Hepatocyte (in vitro differentiated cells): Measurements from ENCODE around the gene PCDH9. TPM values are rescaled to one million over a fixed set of nuclear protein-coding genes. Genes with fewer than 3 reads are reported as not detected.

ENCODE experiments used
- DNase-seq: peaks from one replicate; pipeline ENCODE4 v3.0.0-alpha.2; 2016; ENCODE audit warnings: low spot score
- H2AFZ ChIP-seq: fragments of 200-600 bp; sonication (generic); 2 replicates; pipeline ENCODE4 v1.6.0; 2016; ENCODE audit warnings: antibody characterized with exemption, mild to moderate bottlenecking
- H3K27ac ChIP-seq: fragments of 200-600 bp; sonication (generic); 2 replicates; pipeline ENCODE4 v1.5.1; 2016; ENCODE audit warnings: mild to moderate bottlenecking
- H3K27me3 ChIP-seq: fragments of 200-600 bp; sonication (generic); 2 replicates; pipeline ENCODE4 v1.6.1; 2016
- H3K36me3 ChIP-seq: fragments of 200-600 bp; sonication (generic); replicated peaks from 2 replicates; pipeline ENCODE4 v1.5.1; 2016; ENCODE audit warnings: low read depth; ENCODE audit not compliant: insufficient read depth
- H3K4me1 ChIP-seq: fragments of 200-600 bp; sonication (generic); 2 replicates; pipeline ENCODE4 v1.5.1; 2016; ENCODE audit warnings: mild to moderate bottlenecking, moderate library complexity; ENCODE audit not compliant: insufficient read depth
- H3K4me2 ChIP-seq: fragments of 200-600 bp; sonication (generic); 2 replicates; pipeline ENCODE4 v1.6.0; 2016
- H3K4me3 ChIP-seq: fragments of 200-600 bp; sonication (generic); 2 replicates; pipeline ENCODE4 v1.5.1; 2016; ENCODE audit warnings: mild to moderate bottlenecking
- H3K79me2 ChIP-seq: fragments of 200-600 bp; sonication (generic); 2 replicates; pipeline ENCODE4 v1.6.0; 2017; ENCODE audit warnings: mild to moderate bottlenecking
- H3K9me2 ChIP-seq: fragments of 200-600 bp; sonication (generic); replicated peaks from 2 replicates; pipeline ENCODE4 v1.6.0; 2017; ENCODE audit warnings: mild to moderate bottlenecking; ENCODE audit not compliant: insufficient read depth
- H3K9me3 ChIP-seq: fragments of 200-600 bp; sonication (generic); 2 replicates; pipeline ENCODE4 v1.5.1; 2016; ENCODE audit warnings: low read depth, mild to moderate bottlenecking
- H4K20me1 ChIP-seq: fragments of 200-600 bp; sonication (generic); 2 replicates; pipeline ENCODE4 v1.6.0; 2016; ENCODE audit warnings: mild to moderate bottlenecking; ENCODE audit not compliant: insufficient read depth, poor library complexity, severe bottlenecking
- EZH2 ChIP-seq: fragments of 200-600 bp; sonication (generic); IDR thresholded peaks from 2 replicates; pipeline ENCODE4 v1.6.1; 2016; ENCODE audit warnings: antibody characterized with exemption, mild to moderate bottlenecking, borderline replicate concordance
- EZH2phosphoT487 ChIP-seq: fragments of 200-600 bp; sonication (generic); IDR thresholded peaks from one replicate; pipeline ENCODE4 v1.6.1; 2018; ENCODE audit warnings: antibody characterized with exemption, mild to moderate bottlenecking, low read depth, moderate library complexity; ENCODE audit not compliant: unreplicated experiment, severe bottlenecking
- WGBS: methylation state at CpG from one replicate; pipeline ENCODE4 v1.1.6; 2016; ENCODE audit warnings: low lambda C conversion rate; ENCODE audit errors: missing lambda C conversion rate; 5-methylcytosine and 5-hydroxymethylcytosine counted together
- polyA plus RNA-seq: library from polyadenylated mRNA; unstranded; fragments of >200 nt; fragmentation: Nextera tagmentation; extraction: Ambion mirVana; gene quantifications from 2 replicates; pipeline ENCODE4 v1.2.1, GENCODE V29; 2016
- total RNA-seq: library from RNA; depleted of rRNA; stranded (reverse); fragments of >200 nt; gene quantifications from 2 replicates; pipeline ENCODE4 v1.2.3, GENCODE V29; 2014
- TF ChIP-seq, protein P1 (sequence below): fragments of 200-600 bp; sonication (generic); IDR thresholded peaks from 2 replicates; pipeline ENCODE4 v1.5.1; 2016; ENCODE audit warnings: antibody characterized with exemption, mild to moderate bottlenecking; ENCODE audit not compliant: poor library complexity

Gene PCDH9
- total and polyA plus RNA-seq, 2 experiments from 2014 or later: 6.9 to 15.0 TPM

DNA sequence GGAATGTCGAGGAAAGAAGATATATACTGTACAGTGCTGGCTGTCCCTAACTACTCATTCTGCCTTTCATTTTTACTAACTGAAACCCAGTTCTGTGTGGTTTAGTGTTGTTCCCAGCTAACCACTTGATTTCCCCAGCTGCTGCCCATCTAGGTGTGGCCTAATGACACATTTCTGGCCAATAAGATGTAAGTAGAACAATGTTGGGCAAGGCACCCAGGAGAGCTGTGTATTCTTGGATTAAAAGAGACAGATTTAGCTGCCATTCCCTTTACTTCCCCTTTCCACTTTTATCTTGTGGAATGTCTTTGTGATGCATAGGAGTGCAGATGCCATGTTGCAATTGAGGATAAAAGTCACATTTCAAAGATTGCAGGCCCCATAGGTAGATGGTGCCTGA is 28.3 kb upstream of the PCDH9 start:
- 96% methylated on average over 1 of the region's 1 CpG for WGBS
- H3K4me2 ChIP-seq: no peak overlapping the region

DNA sequence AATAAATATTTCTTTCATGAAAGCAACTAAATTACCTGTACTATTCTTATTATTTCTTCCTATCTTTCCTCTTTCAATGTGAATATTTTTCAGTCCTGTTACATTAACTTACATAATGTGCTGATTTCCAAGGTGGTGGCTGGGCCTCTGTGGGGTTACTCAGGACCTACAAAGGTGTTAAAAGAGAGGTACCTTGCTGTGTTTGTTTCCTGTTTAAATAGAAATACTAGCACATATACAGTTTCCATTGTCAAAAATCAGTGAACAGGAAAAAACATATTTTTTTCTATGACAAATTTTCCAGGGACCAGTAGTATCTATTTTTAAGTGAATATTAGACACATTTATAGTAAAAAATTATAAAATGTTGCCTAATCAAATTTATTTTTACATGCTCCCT is 8.7 kb upstream of the PCDH9 start:
- Histone ChIP-seq H2AFZ (no peak overlapping the region), H3K9me2 (no peaks in the 10 kb centered on the region), H3K27ac (no peak overlapping the region), H4K20me1 (no peaks in the 10 kb centered on the region), H3K4me2 (no peak overlapping the region), H3K9me3 (no peaks in the 10 kb centered on the region), H3K4me3 (no peak overlapping the region), H3K4me1 (no peaks in the 10 kb centered on the region), H3K27me3 (no peaks in the 10 kb centered on the region), H3K79me2 (no peaks in the 10 kb centered on the region), H3K36me3 (no peaks in the 10 kb centered on the region)
- TF ChIP-seq, protein P1, sequence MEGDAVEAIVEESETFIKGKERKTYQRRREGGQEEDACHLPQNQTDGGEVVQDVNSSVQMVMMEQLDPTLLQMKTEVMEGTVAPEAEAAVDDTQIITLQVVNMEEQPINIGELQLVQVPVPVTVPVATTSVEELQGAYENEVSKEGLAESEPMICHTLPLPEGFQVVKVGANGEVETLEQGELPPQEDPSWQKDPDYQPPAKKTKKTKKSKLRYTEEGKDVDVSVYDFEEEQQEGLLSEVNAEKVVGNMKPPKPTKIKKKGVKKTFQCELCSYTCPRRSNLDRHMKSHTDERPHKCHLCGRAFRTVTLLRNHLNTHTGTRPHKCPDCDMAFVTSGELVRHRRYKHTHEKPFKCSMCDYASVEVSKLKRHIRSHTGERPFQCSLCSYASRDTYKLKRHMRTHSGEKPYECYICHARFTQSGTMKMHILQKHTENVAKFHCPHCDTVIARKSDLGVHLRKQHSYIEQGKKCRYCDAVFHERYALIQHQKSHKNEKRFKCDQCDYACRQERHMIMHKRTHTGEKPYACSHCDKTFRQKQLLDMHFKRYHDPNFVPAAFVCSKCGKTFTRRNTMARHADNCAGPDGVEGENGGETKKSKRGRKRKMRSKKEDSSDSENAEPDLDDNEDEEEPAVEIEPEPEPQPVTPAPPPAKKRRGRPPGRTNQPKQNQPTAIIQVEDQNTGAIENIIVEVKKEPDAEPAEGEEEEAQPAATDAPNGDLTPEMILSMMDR: no peak
- no peak for TF ChIP-seq EZH2phosphoT487
- DNase-seq: no peak

More for the DNA sequence above, 28.3 kb upstream of the PCDH9 start:
- Histone ChIP-seq H3K9me3 (no peaks in the 10 kb centered on the region), H2AFZ (no peak overlapping the region), H3K4me1 (no peaks in the 10 kb centered on the region), H3K36me3 (no peaks in the 10 kb centered on the region), H4K20me1 (no peaks in the 10 kb centered on the region), H3K27ac (no peak overlapping the region), H3K79me2 (no peaks in the 10 kb centered on the region), H3K4me3 (no peak overlapping the region), H3K27me3 (no peaks in the 10 kb centered on the region), H3K9me2 (no peaks in the 10 kb centered on the region)
- TF ChIP-seq EZH2phosphoT487 (no peak), EZH2 (no peak)
- TF ChIP-seq, protein P1: no peak
- DNase-seq: no peak

DNA sequence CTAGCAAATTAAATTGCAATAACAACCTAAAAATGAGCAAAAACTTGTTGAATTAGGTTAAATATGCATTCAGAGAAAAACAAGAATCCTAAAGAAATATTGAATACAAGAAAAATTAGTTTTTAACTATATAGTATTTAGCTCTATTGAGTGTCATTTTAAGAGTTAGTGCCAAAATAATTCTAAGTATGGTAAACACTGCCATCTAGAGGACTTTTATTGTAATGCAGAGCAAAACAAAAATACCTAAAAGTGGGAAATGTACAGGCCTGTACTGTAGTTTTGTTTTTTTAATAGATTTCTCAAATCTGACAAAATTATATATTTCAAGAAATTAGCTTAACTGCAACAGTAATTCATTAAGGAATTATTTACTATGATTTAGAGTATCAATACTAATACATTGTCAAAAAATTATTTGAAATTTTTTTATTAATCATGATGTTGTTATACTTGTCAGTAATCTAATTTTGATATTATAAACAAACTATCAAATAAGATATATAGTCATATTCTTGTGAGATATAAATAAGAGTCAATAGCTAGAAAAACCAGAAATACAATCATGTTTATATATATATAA is 8.2 kb upstream of the PCDH9 start:
- H2AFZ ChIP-seq: no peak overlapping the region
- DNase-seq: peak; percentile 37
- H3K79me2 ChIP-seq: no peaks in the 10 kb centered on the region
- no peaks in the 10 kb centered on the region for H3K9me2 ChIP-seq
- H3K4me3 ChIP-seq: no peak overlapping the region
- TF ChIP-seq, protein P1: peak; percentile 79
- TF ChIP-seq EZH2phosphoT487 (no peak), EZH2 (no peak)
- H3K27me3 ChIP-seq: no peaks in the 10 kb centered on the region
- no peaks in the 10 kb centered on the region for H4K20me1 ChIP-seq
- H3K4me2 ChIP-seq: no peak overlapping the region
- H3K4me1 ChIP-seq: no peaks in the 10 kb centered on the region
- H3K36me3 ChIP-seq: no peaks in the 10 kb centered on the region
- H3K9me3 ChIP-seq: no peaks in the 10 kb centered on the region
- no peak overlapping the region for H3K27ac ChIP-seq

DNA sequence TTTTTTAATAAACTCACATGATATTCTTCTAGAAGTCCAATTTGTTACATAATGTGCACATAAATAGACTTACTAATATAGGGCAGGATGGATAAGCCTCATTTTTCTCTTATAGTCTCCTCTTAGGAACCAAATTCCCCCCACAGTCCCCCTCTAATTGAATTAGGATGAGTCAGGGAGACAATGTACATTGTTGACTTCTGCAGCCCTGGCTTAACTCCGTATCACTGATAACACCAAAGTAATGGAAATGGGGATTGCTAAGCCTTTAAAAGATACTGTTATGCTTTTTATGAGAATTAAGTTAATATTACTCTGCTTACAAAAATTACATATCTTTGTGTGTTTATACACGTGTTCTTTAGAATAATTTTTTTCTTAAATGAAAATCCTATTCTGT is 5.1 kb upstream of the PCDH9 start:
- Histone ChIP-seq H3K27ac (no peak overlapping the region), H3K4me1 (no peaks in the 10 kb centered on the region), H3K4me2 (no peak overlapping the region), H3K9me3 (no peaks in the 10 kb centered on the region), H3K4me3 (no peak overlapping the region), H3K9me2 (no peaks in the 10 kb centered on the region), H3K79me2 (no peaks in the 10 kb centered on the region), H3K27me3 (no peaks in the 10 kb centered on the region), H2AFZ (no peak overlapping the region), H4K20me1 (no peaks in the 10 kb centered on the region), H3K36me3 (no peaks in the 10 kb centered on the region)
- no peak for DNase-seq
- TF ChIP-seq EZH2 (no peak), EZH2phosphoT487 (no peak)
- TF ChIP-seq, protein P1: no peak
- 43% methylated on average over 2 of the region's 2 CpGs for WGBS
